ENCODE measurements around the gene SDR42E1. TPM values are rescaled to one million over a fixed set of nuclear protein-coding genes. Genes with fewer than 3 reads are reported as not detected.

The SDR42E1 gene
- total and polyA plus RNA-seq, 2 of the 4 experiments (the other 2 are of a cell fraction) = 0.44 to 0.72 TPM

DNA sequence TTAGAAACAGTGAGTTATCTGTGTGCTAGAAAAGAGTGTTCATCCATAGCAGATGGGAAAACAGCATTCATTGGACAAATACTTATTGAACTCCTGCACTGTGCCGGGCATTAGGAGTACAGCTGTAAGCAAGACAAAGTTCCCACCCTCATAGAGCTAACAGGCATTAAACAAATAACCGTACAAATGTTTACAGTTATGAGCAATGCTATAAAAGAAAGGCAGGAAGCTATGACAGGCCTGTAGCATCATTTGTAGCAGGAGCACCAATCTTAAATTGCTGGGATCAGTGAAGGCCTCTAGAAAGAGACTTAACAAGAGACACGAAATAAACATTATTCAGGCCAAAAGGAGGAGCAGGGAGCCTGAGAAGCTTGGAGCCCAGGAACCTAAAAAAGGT is 15.6 kb downstream of the SDR42E1 start:
- POLR2A ChIA-PET (ENCODE audit: unreplicated experiment) = interaction anchor here (0.6 kb wide), 1 partner anchor 325 kb away, joined by 3 read pairs; no protein-coding TSS in a partner anchor
- no peaks in the 10 kb centered on the region for H3K79me1 ChIP-seq (ENCODE audit: low read depth in 1 of 2, low read length in 2 of 2)
- no peak overlapping the region for H3K9ac ChIP-seq (ENCODE audit: low read depth, low read length)
- H3K27me3 ChIP-seq (ENCODE audit: control insufficient read depth, insufficient read depth, low read length) = no peaks in the 10 kb centered on the region
- H3K4me1 ChIP-seq (ENCODE audit: control insufficient read depth, insufficient read depth, low read length) = peaks cover 7% of the 10 kb centered on the region
- H2BK120ac ChIP-seq (ENCODE audit: low read depth, low read length) = no peak overlapping the region
- no peak overlapping the region for H3K18ac ChIP-seq (ENCODE audit: low read depth, low read length)
- H3K9me1 ChIP-seq (ENCODE audit: insufficient read depth, low read length) = no peaks in the 10 kb centered on the region; the same call in 1 of the 2 replicates
- no peak overlapping the region for H3K4ac ChIP-seq (ENCODE audit: low read depth, low read length)
- intact Hi-C loops (cut with micrococcal nuclease) (no loop called here), dilution Hi-C loops (cut with HindIII; ENCODE audit: low sequenced_read_pairs, unreplicated experiment) (no loop called here), in situ Hi-C loops (cut with MboI; ENCODE audit: low sequenced_read_pairs) (no loop called here)
- CTCF ChIA-PET = interaction anchor here (0.5 to 0.6 kb wide), 2 partner anchors 41 to 569 kb away, joined by 4 read pairs; no protein-coding TSS in a partner anchor
- TF ChIP-seq MXI1 (IDR thresholded peaks at IDR 0.05; ENCODE audit: borderline replicate concordance, low read depth, low read length) (no peak), RFX5 (IDR thresholded peaks at IDR 0.05; ENCODE audit: low read depth, low read length) (no peak), MAZ (IDR thresholded peaks at IDR 0.05; ENCODE audit: borderline replicate concordance, low read depth, low read length) (no peak), RAD21 (IDR thresholded peaks at IDR 0.05; ENCODE audit: low read length) (no peak), CHD1 (IDR thresholded peaks at IDR 0.05; ENCODE audit: low read depth, low read length) (no peak), CEBPB (IDR thresholded peaks at IDR 0.05; ENCODE audit: low read depth, low read length) (no peak), RCOR1 (IDR thresholded peaks at IDR 0.05; ENCODE audit: insufficient replicate concordance, low read length) (no peak), NFE2L2 (IDR thresholded peaks at IDR 0.05; ENCODE audit: low read depth, low read length) (no peak), SMC3 (IDR thresholded peaks at IDR 0.05; ENCODE audit: low read depth, low read length) (no peak), POLR2A (IDR thresholded peaks at IDR 0.05; ENCODE audit: low read depth, low read length) (no peak), FOS (IDR thresholded peaks at IDR 0.05; ENCODE audit: low read depth, low read length) (no peak), BHLHE40 (IDR thresholded peaks at IDR 0.05; ENCODE audit: low read depth, low read length) (no peak), MAFK (IDR thresholded peaks at IDR 0.05; ENCODE audit: low read depth, low read length) (no peak)
- TF ChIP-seq, protein P1, sequence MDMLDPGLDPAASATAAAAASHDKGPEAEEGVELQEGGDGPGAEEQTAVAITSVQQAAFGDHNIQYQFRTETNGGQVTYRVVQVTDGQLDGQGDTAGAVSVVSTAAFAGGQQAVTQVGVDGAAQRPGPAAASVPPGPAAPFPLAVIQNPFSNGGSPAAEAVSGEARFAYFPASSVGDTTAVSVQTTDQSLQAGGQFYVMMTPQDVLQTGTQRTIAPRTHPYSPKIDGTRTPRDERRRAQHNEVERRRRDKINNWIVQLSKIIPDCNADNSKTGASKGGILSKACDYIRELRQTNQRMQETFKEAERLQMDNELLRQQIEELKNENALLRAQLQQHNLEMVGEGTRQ (IDR thresholded peaks at IDR 0.05; ENCODE audit: low read depth, low read length) = no peak
- TF ChIP-seq, protein P2, sequence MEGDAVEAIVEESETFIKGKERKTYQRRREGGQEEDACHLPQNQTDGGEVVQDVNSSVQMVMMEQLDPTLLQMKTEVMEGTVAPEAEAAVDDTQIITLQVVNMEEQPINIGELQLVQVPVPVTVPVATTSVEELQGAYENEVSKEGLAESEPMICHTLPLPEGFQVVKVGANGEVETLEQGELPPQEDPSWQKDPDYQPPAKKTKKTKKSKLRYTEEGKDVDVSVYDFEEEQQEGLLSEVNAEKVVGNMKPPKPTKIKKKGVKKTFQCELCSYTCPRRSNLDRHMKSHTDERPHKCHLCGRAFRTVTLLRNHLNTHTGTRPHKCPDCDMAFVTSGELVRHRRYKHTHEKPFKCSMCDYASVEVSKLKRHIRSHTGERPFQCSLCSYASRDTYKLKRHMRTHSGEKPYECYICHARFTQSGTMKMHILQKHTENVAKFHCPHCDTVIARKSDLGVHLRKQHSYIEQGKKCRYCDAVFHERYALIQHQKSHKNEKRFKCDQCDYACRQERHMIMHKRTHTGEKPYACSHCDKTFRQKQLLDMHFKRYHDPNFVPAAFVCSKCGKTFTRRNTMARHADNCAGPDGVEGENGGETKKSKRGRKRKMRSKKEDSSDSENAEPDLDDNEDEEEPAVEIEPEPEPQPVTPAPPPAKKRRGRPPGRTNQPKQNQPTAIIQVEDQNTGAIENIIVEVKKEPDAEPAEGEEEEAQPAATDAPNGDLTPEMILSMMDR (conservative IDR thresholded peaks at IDR 0.05; ENCODE audit: low read depth, low read length) = no peak
- TF ChIP-seq, protein P3, sequence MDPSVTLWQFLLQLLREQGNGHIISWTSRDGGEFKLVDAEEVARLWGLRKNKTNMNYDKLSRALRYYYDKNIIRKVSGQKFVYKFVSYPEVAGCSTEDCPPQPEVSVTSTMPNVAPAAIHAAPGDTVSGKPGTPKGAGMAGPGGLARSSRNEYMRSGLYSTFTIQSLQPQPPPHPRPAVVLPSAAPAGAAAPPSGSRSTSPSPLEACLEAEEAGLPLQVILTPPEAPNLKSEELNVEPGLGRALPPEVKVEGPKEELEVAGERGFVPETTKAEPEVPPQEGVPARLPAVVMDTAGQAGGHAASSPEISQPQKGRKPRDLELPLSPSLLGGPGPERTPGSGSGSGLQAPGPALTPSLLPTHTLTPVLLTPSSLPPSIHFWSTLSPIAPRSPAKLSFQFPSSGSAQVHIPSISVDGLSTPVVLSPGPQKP (IDR thresholded peaks at IDR 0.05; ENCODE audit: borderline replicate concordance, low read depth, low read length) = no peak
- no peak overlapping the region for H2BK20ac ChIP-seq (ENCODE audit: low read depth, low read length)
- H4K91ac ChIP-seq (ENCODE audit: insufficient read depth, low read depth, low read length) = no peak overlapping the region
- no peak overlapping the region for H2AFZ ChIP-seq (replicated peaks; ENCODE audit: low read length, poor library complexity)
- WGBS, 2 experiments (ENCODE audit: extremely low coverage in 2 of 2, insufficient read length in 1 of 2) = no CpG with 5 or more reads among the region's 3 CpGs
- peak; percentile 60 for ATAC-seq (ENCODE audit: low read depth)
- H3K56ac ChIP-seq (ENCODE audit: extremely low read depth, insufficient read depth, low read length) = no peak overlapping the region
- H3K4me3 ChIP-seq (ENCODE audit: insufficient read depth, low read depth, low read length) = no peak overlapping the region
- H3K4me2 ChIP-seq (ENCODE audit: low read depth, low read length) = no peak overlapping the region
- no peak overlapping the region for H2AK9ac ChIP-seq (replicated peaks; ENCODE audit: low read depth, low read length, poor library complexity)
- H3K27ac ChIP-seq (ENCODE audit: insufficient read depth, low read length) = no peak overlapping the region
- H4K8ac ChIP-seq (ENCODE audit: low read depth in 2 of 2, low read length in 2 of 2) = no peak overlapping the region
- H2BK15ac ChIP-seq (ENCODE audit: low read depth, low read length) = no peak overlapping the region
- no peaks in the 10 kb centered on the region for H3K36me3 ChIP-seq (ENCODE audit: control insufficient read depth, insufficient read depth, low read length)
- H4K20me1 ChIP-seq (ENCODE audit: insufficient read depth, low read length) = 0 out of 2 replicates have a peak, but pooled peaks cover 3% of the 10 kb centered on the region
- no TSS peak for BruUV-seq (replicated peaks)
- no peak overlapping the region for H2BK5ac ChIP-seq (ENCODE audit: low read depth, low read length, poor library complexity, severe bottlenecking)
- H2AK5ac ChIP-seq (ENCODE audit: low read depth, low read length) = no peak overlapping the region
- no peaks in the 10 kb centered on the region for H3K9me3 ChIP-seq (ENCODE audit: control insufficient read depth, insufficient read depth, low read length)
- peak; percentile 36 for DNase-seq
- H3K23ac ChIP-seq (ENCODE audit: low read depth, low read length) = no peak overlapping the region
- no peak overlapping the region for H4K5ac ChIP-seq (ENCODE audit: low read depth, low read length)
- H3K14ac ChIP-seq (replicated peaks; ENCODE audit: low read depth, low read length) = no peak overlapping the region
